Endothelial cell of coronary artery (primary cell): ENCODE data around the gene HOGA1. TPM values are rescaled to one million over a fixed set of nuclear protein-coding genes. Genes with fewer than 3 reads are reported as not detected.

Source experiments
- total RNA-seq: library from RNA; depleted of rRNA; stranded (reverse); fragments of >200 nt; gene quantifications from 2 replicates; pipeline ENCODE4 v1.2.3, GENCODE V29; 2014

The HOGA1 gene
- 0.09 and 0.18 TPM in 2 replicates for total RNA-seq

GRCh38 chr10:97584060-97584797 lies at the start of gene HOGA1:
TSS of gene HOGA1 (plus strand) at chr10:97584389. CDS start at chr10:97584704, 315 bp downstream.

DNA sequence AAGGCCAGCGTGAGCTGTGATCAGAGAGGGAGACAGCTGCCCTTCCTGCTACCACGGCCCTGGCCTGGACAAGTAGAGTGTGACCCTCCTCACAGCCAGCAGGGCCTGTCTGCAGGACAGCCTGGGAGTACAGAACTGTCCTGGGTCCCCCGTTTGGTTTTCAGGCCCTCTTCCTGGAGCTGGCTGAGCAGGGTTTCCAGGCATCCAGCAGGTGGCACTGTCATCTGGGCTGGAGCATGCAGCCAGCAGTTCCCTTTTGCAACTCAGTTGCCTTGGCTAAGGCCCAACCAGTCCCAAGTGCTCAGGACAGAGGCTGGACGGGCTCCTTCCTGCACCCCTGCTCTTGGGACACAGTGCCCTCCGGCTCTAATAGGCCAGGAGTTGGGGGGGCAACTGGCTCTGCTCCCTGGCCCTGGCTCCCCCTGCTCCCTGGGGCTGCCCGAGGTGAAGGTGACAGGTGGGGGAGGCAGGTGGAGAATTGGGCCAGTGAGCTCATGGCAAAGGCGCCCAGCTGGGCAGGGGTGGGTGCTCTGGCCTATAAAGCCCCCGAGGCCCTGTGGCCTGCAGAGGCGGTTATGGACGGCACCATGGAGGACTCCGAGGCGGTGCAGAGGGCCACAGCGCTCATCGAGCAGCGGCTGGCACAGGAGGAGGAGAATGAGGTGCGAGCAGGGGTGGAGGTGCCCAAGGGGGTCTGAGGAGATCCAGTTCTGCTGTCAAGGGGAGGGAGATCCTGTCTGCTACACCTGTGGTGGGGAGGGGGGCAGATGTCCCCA lies 11.8 kb upstream of the HOGA1 start, which contains the start of gene ANKRD2:
TSS of gene ANKRD2 (plus strand) at position 566 of the 776 bp plus-strand sequence. CDS start at position 576, 10 bp downstream.

GRCh38 chr10:97589479-97589878 lies 5.3 kb downstream of the HOGA1 start, which contains the start of gene C10orf62:
TSS of gene C10orf62 (plus strand) at chr10:97589721. CDS start at chr10:97589898, 177 bp downstream.

GRCh38 chr10:97632949-97633884 lies 49.0 kb downstream of the HOGA1 start, which contains the start of gene MORN4:
TSS of gene MORN4 (minus strand) at chr10:97633500. CDS start at chr10:97619653, 13,847 bp downstream.

DNA sequence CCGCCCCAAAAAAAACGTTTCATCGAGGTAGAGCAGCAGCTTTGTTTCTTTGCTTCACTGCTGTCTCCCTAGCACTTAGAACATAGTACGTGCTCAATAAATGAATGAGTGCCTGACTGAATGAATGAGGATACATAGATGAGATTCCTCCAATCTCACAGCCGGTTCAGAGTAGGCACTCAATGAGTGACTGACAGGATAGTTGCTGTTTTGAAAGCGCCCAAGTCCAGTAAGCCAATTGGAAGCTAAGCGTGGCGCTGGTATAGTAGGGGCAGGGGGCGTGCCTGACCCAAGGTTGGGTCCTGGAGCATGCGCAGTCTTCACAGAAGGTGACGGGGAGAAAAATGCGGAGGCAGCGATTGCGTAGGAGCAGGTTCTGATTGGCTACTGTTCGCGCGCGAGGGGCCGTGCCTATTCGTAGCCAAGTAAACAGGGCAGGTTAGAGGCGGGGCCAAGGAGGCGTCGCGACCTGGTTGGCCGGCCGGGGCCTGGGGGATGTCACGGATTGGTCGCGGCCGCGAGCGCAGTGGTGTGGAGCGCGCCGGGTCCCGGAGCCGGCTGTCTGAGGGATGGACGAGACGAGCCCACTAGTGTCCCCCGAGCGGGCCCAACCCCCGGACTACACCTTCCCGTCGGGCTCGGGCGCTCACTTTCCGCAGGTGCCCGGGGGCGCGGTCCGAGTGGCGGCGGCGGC lies 56.1 kb downstream of the HOGA1 start, which contains the start of gene PI4K2A:
TSS of gene PI4K2A (plus strand) at position 498 of the 694 bp plus-strand sequence. CDS start at position 570, 72 bp downstream.

Other genes with a start within 250 kb of the HOGA1 start
- gene FRAT2, start 249.7 kb upstream of the HOGA1 start, total RNA-seq: 7.8 and 10.1 TPM in 2 replicates
- gene RRP12, start 183.0 kb upstream of the HOGA1 start, total RNA-seq: 16.3 and 19.1 TPM in 2 replicates
- 299 and 370 TPM in 2 replicates for gene PGAM1, start 158.2 kb upstream of the HOGA1 start, total RNA-seq
- gene EXOSC1, start 138.4 kb upstream of the HOGA1 start, total RNA-seq: 28.8 and 31.2 TPM in 2 replicates
- 37.6 and 41.4 TPM in 2 replicates for gene ZDHHC16, start 138.2 kb upstream of the HOGA1 start, total RNA-seq
- 56.8 and 83.9 TPM in 2 replicates for gene MMS19, start 86.0 kb upstream of the HOGA1 start, total RNA-seq
- gene UBTD1, start 85.5 kb upstream of the HOGA1 start, total RNA-seq: 41.0 and 58.7 TPM in 2 replicates
- gene ANKRD2, start 11.6 kb upstream of the HOGA1 start, total RNA-seq: 0.36 and 0.56 TPM in 2 replicates
- gene C10orf62, start 5.3 kb downstream of the HOGA1 start, total RNA-seq: not detected in 2 replicates
- gene MORN4, start 49.1 kb downstream of the HOGA1 start, total RNA-seq: 3.1 TPM in 2 replicates
- 10.3 and 10.7 TPM in 2 replicates for gene PI4K2A, start 56.3 kb downstream of the HOGA1 start, total RNA-seq
- 1.6 and 2.2 TPM in 2 replicates for gene AVPI1, start 102.9 kb downstream of the HOGA1 start, total RNA-seq
- 11.2 and 12.5 TPM in 2 replicates for gene MARVELD1, start 129.3 kb downstream of the HOGA1 start, total RNA-seq
- 13.8 and 21.4 TPM in 2 replicates for gene ZFYVE27, start 152.7 kb downstream of the HOGA1 start, total RNA-seq
- gene SFRP5, start 187.6 kb downstream of the HOGA1 start, total RNA-seq: not detected in 2 replicates